COLO668 (cell line): Measurements from ENCODE around the gene LZTFL1.
A peak's percentile ranks its signal among the peaks of the same experiment; 100 is the strongest.
"Not testable (repeated sequence)": the region's sequence is repeated elsewhere in the genome, so short reads cannot be mapped to it uniquely, and the experiment has no call there.

Experiments used
- DNase-seq: peaks from one replicate; lab custom pipeline; 2025; ENCODE audit not compliant: unreplicated experiment; lab: John Stamatoyannopoulos, UW

Gene LZTFL1

GRCh38 chr3:45865563-45865962 is 23.6 kb upstream of the LZTFL1 start:
- no peak for DNase-seq

GRCh38 chr3:45864760-45865519 is 23.0 kb upstream of the LZTFL1 start:
- DNase-seq, result no peak

GRCh38 chr3:45861043-45861719 is 19.3 kb upstream of the LZTFL1 start:
- DNase-seq, result no peak

- no peak for DNase-seq
Observed at GRCh38 chr3:45860481-45860880, 18.6 kb upstream of the LZTFL1 start.

GRCh38 chr3:45858809-45859543 is 17.1 kb upstream of the LZTFL1 start:
- DNase-seq, result no peak

GRCh38 chr3:45857024-45857423 is 15.1 kb upstream of the LZTFL1 start:
- not testable (repeated sequence) for DNase-seq

- DNase-seq, result not testable (repeated sequence)
Observed at GRCh38 chr3:45856323-45856722, 14.4 kb upstream of the LZTFL1 start.

GRCh38 chr3:45852828-45853227 is 10.9 kb upstream of the LZTFL1 start:
- no peak for DNase-seq

- DNase-seq, result no peak
Observed at GRCh38 chr3:45848392-45848791, 6.5 kb upstream of the LZTFL1 start.

- DNase-seq, result no peak
Observed at GRCh38 chr3:45844616-45845015, 2.7 kb upstream of the LZTFL1 start.

GRCh38 chr3:45842851-45843625 is 1.1 kb upstream of the LZTFL1 start:
- DNase-seq, result no peak

- DNase-seq, result peak; percentile 30
Observed at GRCh38 chr3:45841420-45841756, 531 bp downstream of the LZTFL1 start.

GRCh38 chr3:45838466-45838865 is 3.5 kb downstream of the LZTFL1 start:
- DNase-seq, result no peak

GRCh38 chr3:45832699-45833098 is 9.2 kb downstream of the LZTFL1 start:
- peak; percentile 3 for DNase-seq

GRCh38 chr3:45830121-45830520 is 11.8 kb downstream of the LZTFL1 start:
- no peak for DNase-seq

- DNase-seq, result no peak
Observed at GRCh38 chr3:45826908-45827307, 15.0 kb downstream of the LZTFL1 start.

GRCh38 chr3:45826321-45826720 is 15.6 kb downstream of the LZTFL1 start:
- no peak for DNase-seq

GRCh38 chr3:45821127-45821526 is 20.8 kb downstream of the LZTFL1 start:
- DNase-seq, result no peak

GRCh38 chr3:45819543-45819942 is 22.4 kb downstream of the LZTFL1 start:
- no peak for DNase-seq

GRCh38 chr3:45817831-45818522 is 23.9 kb downstream of the LZTFL1 start:
- DNase-seq, result peak; percentile 38

GRCh38 chr3:45816544-45816943 is 25.4 kb downstream of the LZTFL1 start:
- no peak for DNase-seq
